GM21367 (cell line): ENCODE results near the gene KLHL2.
"Not testable (repeated sequence)": the region's sequence is repeated elsewhere in the genome, so short reads cannot be mapped to it uniquely, and the experiment has no call there.

Experiments
- ATAC-seq: cut with Tn5 transposase; IDR thresholded peaks from one replicate; pipeline ENCODE4 v1.9.1; 2021; ENCODE audit not compliant: unreplicated experiment

The KLHL2 gene

DNA sequence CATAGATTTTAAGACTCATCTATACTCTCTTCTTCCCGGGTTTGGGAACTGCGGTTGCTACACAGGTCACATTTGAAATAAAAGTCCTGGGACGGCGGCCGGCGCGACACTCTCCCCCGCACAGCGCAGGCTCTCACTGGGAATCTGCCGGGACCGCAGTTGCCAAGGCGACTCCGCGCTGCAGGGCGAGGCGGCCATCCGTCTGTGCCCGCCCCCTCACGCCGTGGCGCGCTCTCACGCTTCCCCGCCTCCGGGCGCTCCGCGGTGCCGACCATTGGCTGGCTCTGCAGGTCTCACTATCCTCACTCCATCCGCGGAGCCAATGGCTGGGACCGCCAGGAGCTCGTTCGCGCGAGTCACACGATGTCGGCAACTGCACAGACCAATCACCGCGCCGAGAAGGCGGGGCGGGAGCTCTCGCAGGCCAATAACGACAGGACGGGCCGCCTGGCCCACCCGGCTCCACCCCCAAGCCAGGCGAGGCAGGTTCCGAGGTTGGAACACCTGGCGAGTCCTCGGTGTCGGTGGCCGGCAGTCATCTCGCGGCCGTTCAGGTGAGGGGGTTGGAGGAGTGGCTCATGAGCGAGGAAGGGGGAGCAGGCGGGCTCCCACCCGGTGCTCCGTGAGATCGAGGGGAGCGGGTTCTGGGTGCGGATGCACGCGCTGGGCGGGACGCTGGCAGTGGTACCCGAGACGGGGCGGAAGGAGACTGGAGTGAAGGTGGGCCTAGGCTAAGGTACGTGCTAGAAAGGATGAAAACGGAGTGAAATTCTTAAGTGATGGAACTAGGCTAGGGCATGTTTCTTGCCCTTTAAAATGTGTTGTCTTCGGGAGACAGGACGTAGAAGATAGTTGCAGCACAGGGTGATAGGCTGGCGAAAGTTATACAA is 120.1 kb downstream of the KLHL2 start, which contains the start of gene MSMO1:
Gene MSMO1, plus strand, starts transcription at position 459 of the 890 bp plus-strand sequence. CDS start 5,702 bp downstream, outside the sequence.
- peak; percentile 98 for ATAC-seq

- no peak for ATAC-seq
Observed at GRCh38 chr4:165328101-165328425, 120.7 kb downstream of the KLHL2 start.

GRCh38 chr4:165328708-165329107 is 121.3 kb downstream of the KLHL2 start:
- ATAC-seq, result no peak

- ATAC-seq, result no peak
Observed at GRCh38 chr4:165330071-165330470, 122.7 kb downstream of the KLHL2 start.

- ATAC-seq, result no peak
Observed at GRCh38 chr4:165330666-165331065, 123.3 kb downstream of the KLHL2 start.

DNA sequence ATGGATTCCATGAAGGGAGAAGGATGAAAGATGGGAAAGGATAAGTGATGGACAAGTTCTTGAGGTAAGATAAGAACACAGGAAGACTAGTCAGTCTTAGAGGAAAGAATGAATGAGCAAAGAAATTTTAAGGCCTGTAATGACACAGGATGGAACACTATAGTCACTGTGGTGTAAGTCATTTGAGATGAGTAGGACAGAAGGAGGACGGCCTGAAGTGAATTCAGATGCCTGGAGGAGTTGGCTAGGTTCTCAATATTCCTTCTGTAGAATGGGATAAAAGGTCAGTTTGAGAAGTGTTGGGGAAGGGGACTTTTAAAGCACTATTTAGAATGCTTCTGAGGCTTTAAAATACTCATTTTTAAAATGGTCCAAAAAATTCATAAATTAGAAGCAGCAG is 124.0 kb downstream of the KLHL2 start:
- no peak for ATAC-seq

DNA sequence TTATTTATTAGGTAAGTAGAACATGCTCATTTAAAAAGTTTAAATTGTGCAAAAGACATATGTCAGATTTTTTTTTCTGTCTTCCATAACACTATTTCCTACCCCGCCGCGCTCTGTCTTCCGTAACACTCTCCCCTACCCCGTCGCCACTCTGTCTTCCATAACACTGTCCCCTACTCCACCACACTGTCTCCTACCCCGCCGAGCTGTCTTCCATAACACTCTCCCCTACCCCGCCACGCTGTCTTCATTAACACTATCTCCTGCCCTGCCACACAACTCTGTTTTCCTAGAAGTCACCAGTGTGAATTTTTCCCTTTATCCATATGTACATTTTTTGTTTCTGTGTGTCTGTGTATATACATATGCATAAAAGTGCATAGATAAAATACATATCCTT is 124.5 kb downstream of the KLHL2 start:
- no peak for ATAC-seq

DNA sequence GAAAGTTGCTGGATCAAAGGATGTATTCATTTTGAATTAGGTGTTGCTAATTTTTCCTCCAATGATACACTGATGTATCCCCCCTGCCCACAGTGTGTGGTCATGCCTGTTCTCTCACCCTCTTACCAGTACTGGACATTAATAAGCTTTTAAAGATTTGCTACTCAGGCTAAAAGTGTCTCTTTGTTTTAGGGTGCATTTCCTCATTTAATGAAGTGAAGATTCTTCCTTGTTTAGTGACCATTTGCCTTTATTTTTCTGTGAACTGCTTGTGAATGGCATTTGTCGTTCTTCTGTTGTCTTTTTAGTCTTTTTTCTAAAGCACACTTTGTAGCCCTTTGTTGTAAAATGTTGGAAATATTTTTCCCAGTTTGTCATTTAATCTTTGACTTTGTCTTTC is 125.1 kb downstream of the KLHL2 start:
- no peak for ATAC-seq

DNA sequence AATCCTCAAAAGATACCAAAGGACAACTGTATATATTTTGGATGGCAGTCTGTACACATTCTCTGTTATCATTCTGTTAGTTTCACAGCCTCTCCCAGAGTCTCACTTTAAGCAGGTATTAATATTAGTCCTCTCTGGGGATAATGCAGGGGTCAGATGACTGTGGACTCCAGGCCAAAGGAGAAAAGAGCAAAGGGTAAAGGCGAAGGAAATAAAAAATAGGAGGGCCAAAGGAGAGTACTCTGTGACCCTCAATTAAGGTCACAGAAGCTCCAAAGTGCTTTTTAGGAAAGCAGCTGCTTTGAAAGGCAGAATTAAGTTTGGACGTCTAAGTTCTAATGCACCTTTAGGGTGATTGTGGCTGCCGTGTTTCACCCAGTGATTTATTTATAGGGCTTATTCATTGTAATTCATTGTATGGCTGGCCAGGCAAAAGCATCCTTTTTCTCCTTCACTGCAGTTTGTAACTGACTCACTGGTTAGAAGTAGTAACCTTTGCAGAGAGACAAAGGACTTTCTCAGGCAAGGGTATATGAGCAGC is 127.9 kb downstream of the KLHL2 start:
- ATAC-seq, result no peak

DNA sequence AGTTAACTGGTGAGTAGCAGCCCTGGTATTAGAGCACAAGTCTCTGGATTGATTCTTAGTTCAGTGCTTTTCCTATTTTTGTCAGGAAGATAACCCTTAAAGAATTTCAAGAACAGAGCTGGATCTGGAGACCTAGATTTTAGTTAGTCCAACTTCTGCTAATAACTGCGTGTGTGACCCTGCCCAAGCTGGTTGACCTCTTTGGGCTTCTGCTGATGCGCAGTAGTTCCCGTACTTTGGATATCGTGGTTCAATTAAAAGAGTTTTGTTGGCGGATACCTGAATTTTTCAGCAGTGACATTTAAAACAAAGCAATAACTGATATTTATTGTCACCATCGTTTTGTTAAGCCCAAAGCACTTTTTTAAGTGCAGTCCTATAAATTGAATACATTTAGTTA is 129.4 kb downstream of the KLHL2 start:
- no peak for ATAC-seq

DNA sequence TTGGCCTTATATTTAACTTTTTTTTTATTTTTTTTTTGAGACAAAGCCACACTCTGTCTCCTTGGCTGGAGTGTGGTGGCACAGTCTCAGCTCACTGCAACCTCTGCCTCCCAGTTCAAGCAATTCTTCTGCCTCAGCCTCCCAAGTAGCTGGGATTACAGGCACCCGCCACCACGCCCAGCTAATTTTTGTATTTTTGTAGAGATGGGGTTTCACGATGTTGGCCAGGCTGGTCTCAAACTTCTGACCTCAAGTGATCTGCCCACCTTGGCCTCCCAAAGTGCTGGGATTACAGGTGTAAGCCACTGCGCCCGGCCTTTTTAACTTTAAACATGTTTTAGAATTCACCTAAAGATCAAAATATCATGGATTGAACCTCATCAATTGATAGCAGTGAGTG is 135.0 kb downstream of the KLHL2 start:
- ATAC-seq, result not testable (repeated sequence)

DNA sequence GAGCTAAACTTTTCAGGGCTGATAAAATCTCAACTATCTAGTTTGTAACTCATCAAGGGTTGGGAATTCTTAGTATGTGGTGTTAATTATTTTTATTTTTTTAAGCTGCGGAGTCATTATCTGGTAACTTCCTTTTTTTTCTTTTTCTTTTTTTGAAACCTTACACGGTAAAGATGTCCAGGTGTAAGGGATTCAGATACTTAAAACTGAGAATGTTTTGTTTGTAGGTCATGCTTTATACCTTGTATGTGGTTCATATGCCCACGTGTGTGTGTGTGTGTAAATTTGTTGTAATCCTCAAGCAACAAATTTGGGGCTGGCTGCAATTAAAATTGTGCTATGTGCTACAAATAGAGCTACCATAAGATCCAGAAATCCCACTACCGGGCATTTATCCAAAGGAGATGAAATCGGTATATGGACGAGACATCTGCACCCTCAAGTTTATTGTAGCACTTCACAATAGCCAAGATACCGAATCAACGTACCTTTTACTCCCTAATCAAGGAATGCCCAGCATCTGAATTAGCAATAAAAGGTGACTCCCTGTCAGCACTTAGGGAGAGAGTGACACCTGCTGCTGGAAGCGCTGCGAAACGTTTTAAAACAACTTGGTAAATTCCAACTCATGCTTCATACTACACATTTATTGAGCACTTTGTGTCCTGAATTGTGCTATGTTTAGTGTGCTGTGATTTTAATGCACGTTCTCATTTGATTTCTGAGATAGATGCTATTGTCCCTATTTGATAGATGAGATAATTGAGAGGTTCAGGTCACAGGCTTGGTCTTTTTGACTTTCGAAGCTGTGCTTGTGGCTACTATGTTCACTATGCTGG is 136.2 kb downstream of the KLHL2 start:
- ATAC-seq, result no peak

DNA sequence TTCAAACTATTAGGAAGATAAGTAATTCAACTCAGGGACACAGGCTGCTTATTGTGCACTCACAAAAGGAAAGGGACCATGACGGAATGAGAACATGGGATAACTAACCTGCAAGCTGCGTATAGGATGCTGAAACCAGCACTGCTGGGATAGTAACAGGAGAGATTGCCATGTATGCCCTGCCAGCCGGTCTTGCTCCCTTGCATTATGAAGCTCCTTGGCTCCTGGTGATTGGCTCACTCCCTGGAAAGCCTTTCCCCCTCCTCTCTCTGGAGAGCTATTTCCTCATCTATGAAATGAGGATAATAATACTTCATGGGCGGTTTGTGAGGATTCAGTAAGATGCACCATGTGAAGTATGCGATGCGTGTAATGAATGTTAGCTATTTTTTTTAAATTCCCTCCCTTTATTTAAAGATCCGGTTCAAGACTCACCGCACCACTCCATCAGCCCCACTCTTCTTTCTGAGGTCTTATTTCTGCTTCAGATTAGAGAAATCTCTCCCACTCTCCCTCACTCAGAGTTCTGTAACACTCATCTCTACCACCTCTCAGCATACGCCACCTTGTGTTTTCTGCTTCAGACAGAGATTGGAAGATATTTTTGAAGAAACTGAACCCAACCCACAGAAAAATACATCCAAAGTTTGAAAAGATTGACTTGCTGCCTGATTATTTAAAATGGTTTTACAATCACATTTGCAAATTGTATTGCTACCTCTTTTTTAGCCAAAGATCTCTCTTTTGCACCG is 138.5 kb downstream of the KLHL2 start:
- no peak for ATAC-seq

GRCh38 chr4:165347647-165348569 is 140.5 kb downstream of the KLHL2 start:
- no peak for ATAC-seq

GRCh38 chr4:165351359-165352130 is 144.2 kb downstream of the KLHL2 start:
- no peak for ATAC-seq

DNA sequence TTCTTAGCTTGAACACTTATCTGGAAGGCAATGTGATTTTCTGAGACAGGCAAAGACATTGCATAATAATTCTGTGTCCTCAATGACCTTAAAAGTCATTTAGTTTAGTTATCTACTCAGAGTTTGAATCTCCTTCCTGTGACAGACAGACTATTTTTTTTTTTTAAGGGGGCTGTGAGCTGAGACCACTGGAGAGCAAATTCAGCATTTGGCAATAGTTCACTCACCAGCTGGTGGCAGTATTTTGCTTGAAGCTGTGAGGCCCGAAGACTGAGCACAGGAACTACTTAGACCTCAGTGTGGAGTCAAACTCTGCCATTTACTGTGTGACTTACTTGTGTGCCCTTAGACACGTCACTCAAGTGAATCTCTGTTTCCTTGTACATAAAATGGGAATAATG is 148.5 kb downstream of the KLHL2 start:
- ATAC-seq, result peak; percentile 51

DNA sequence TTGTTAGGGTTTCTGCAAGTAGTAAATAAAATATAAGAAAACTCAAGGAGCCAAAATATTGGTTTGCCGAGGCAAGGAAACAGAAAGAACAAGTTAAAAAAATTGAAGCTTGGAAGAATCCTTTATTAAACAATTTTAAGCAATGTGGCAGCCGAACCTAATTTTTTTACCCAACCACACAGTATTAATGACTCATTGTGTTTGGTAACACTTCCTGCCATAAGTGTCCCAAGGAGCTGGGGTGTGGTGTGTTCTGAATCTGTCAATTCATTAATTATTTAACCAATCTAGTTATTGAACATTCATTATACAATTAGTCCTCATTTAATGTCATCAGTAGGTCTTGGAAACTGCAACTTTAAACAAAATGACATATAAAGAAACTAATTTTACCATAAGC is 152.1 kb downstream of the KLHL2 start:
- ATAC-seq, result no peak

- no peak for ATAC-seq
Observed at GRCh38 chr4:165360041-165360695, 152.8 kb downstream of the KLHL2 start.
